CD4-positive, alpha-beta memory T cell (primary cell): ENCODE data around the gene BRD7. TPM values are rescaled to one million over a fixed set of nuclear protein-coding genes. Genes with fewer than 3 reads are reported as not detected.

Source experiments
- CTCF ChIA-PET: fragments of 350-600 bp; sonication (Branson Sonifier 250); formaldehyde crosslinking; loops from one replicate; lab custom pipeline; 2021; ENCODE audit warnings: inconsistent platforms; ENCODE audit not compliant: partially characterized antibody; lab: Charles Lee
- POLR2A ChIA-PET: fragments of 350-600 bp; sonication (Branson Sonifier 250); formaldehyde crosslinking; loops from one replicate; lab custom pipeline; 2021; ENCODE audit not compliant: partially characterized antibody; lab: Charles Lee
- DNase-seq, 5 donors: peaks; one replicate each; pipeline versions ENCODE4 v3.0.0 to v3.0.0-alpha.2; 2020 to 2022; ENCODE audit warnings: mixed read lengths in 1 of 5
- H3K27ac ChIP-seq: one replicate; pipeline ENCODE4 v1.7.0; 2013; ENCODE audit warnings: low read depth, low read length
- H3K27me3 ChIP-seq: 2 replicates; pipeline ENCODE4 v1.7.0; 2013; ENCODE audit warnings: mild to moderate bottlenecking, low read length, moderate library complexity; ENCODE audit not compliant: insufficient read depth
- H3K36me3 ChIP-seq: 2 replicates; pipeline ENCODE4 v1.7.0; 2013; ENCODE audit warnings: mild to moderate bottlenecking, low read length, moderate library complexity; ENCODE audit not compliant: insufficient read depth
- H3K4me1 ChIP-seq: 2 replicates; pipeline ENCODE4 v1.7.0; 2013; ENCODE audit warnings: mild to moderate bottlenecking, low read length, moderate library complexity; ENCODE audit not compliant: insufficient read depth
- H3K4me3 ChIP-seq, 2 donors: one replicate each; pipeline ENCODE4 v1.7.0; 2013; ENCODE audit warnings: low read length in 2 of 2, mild to moderate bottlenecking in 1 of 2
- H3K9me3 ChIP-seq, 2 donors: one replicate each; pipeline ENCODE4 v1.7.0; 2013; ENCODE audit warnings: low read length in 2 of 2, control low read depth in 1 of 2; ENCODE audit not compliant: control insufficient read depth in 1 of 2
- H3K27ac Mint-ChIP-seq, 7 donors: one replicate each; pipeline ENCODE4 v1.8.0; 2020 to 2021; ENCODE audit warnings: mixed read lengths in 7 of 7, mild to moderate bottlenecking in 6 of 7, inconsistent platforms in 3 of 7, moderate library complexity in 3 of 7
- H3K27me3 Mint-ChIP-seq, 2 donors: one replicate each; pipeline ENCODE4 v1.8.0; 2020 to 2021; ENCODE audit warnings: mixed read lengths in 2 of 2
- H3K36me3 Mint-ChIP-seq, 2 donors: one replicate each; pipeline ENCODE4 v1.8.0; 2020 to 2021; ENCODE audit warnings: mixed read lengths in 2 of 2, inconsistent platforms in 1 of 2, mild to moderate bottlenecking in 1 of 2
- H3K4me1 Mint-ChIP-seq, 4 donors: one replicate each; pipeline ENCODE4 v1.8.0; 2020 to 2021; ENCODE audit warnings: mixed read lengths in 4 of 4, mild to moderate bottlenecking in 1 of 4
- H3K4me3 Mint-ChIP-seq, 8 donors: one replicate each; pipeline ENCODE4 v1.8.0; 2020 to 2021; ENCODE audit warnings: mixed read lengths in 8 of 8, mild to moderate bottlenecking in 7 of 8, moderate library complexity in 6 of 8, inconsistent platforms in 3 of 8
- H3K9me3 Mint-ChIP-seq, 8 donors: one replicate each; pipeline ENCODE4 v1.8.0; 2020 to 2021; ENCODE audit warnings: mixed read lengths in 8 of 8, mild to moderate bottlenecking in 5 of 8, inconsistent platforms in 3 of 8, moderate library complexity in 1 of 8
- intact Hi-C: fragments of 100-400 bp; cut with micrococcal nuclease; formaldehyde crosslinking; loops from one replicate; pipeline ENCODE4 v1.15.1; 2023
- polyA plus RNA-seq, 2 donors: library from polyadenylated mRNA; unstranded; fragments of 300-500 nt; fragmentation: Illumina TruSeq; gene quantifications; one replicate each; pipeline ENCODE4 v1.2.3, GENCODE V29; 2021
- total RNA-seq, 2 experiments: library from RNA; stranded (reverse); gene quantifications; one replicate each; pipeline ENCODE4 v1.2.3, GENCODE V29; 2021

BRD7 gene
- total and polyA plus RNA-seq, 4 experiments from 2014 or later: 18.1 to 97.7 (median 77.0) TPM

DNA sequence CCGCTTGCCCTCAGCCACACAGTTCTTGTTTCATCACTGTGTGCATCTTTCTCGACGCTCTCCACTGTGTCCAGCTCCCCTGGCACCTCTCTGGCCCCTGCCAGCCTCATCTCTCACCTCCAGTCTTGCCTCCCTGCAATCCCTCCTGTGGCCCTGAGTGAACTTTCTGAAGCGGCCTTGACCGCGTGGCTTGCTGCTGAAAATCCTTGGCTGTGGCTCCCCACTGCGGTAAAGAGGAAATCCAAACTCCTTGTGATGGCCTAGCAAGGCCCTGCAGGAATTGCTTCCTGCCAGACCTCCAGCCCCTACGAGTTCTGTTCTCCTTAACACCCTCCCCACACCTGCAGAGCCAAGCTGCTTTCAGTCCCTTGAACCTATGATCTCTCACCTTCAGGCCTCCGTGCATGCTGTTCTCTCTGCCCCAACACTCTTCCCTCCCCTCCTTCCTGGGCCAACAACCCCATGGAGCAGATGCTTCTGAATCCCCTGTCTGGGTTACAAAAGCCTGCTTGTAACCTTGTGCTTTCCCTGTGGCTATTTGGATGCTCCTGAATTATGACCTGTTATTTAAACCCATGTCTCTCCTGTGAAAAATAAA lies 33.6 kb upstream of the BRD7 start:
- Histone ChIP-seq H3K36me3 (no peaks in the 10 kb centered on the region), H3K4me3 (no peak overlapping the region), H3K27me3 (no peaks in the 10 kb centered on the region), H3K9me3 (no peaks in the 10 kb centered on the region), H3K4me1 (no peaks in the 10 kb centered on the region), H3K27ac (no peak overlapping the region)
- Mint-ChIP-seq H3K9me3 (no peaks in the 10 kb centered on the region), H3K27me3 (peaks cover 0 to 3% of the 10 kb centered on the region in 2 donors), H3K4me3 (no peak overlapping the region), H3K36me3 (no peaks in the 10 kb centered on the region), H3K4me1 (peaks cover 0 to 4% (median under 1%) of the 10 kb centered on the region in 4 donors), H3K27ac (peak overlapping the region in 2 of 7 donors; percentile 18 to 43)
- CTCF ChIA-PET: no interaction called here
- intact Hi-C loops: no loop called here
- POLR2A ChIA-PET: no interaction called here
- no peak for DNase-seq

- no peak overlapping the region for H3K27ac Mint-ChIP-seq
- Histone ChIP-seq H3K4me1 (peaks cover under 1% of the 10 kb centered on the region), H3K4me3 (no peak overlapping the region), H3K9me3 (no peaks in the 10 kb centered on the region), H3K36me3 (no peaks in the 10 kb centered on the region), H3K27ac (no peak overlapping the region), H3K27me3 (no peaks in the 10 kb centered on the region)
- H3K9me3 Mint-ChIP-seq: no peaks in the 10 kb centered on the region
- no peak for DNase-seq
- H3K36me3 Mint-ChIP-seq: no peaks in the 10 kb centered on the region
- CTCF ChIA-PET: no interaction called here
- no peak overlapping the region for H3K4me3 Mint-ChIP-seq
- POLR2A ChIA-PET: no interaction called here
- intact Hi-C loops: no loop called here
- H3K4me1 Mint-ChIP-seq: peaks cover 1 to 14% (median 7%) of the 10 kb centered on the region in 4 donors
- H3K27me3 Mint-ChIP-seq: peaks cover 0 to 3% of the 10 kb centered on the region in 2 donors
Measured at GRCh38 chr16:50401355-50401754, 32.6 kb upstream of the BRD7 start.

DNA sequence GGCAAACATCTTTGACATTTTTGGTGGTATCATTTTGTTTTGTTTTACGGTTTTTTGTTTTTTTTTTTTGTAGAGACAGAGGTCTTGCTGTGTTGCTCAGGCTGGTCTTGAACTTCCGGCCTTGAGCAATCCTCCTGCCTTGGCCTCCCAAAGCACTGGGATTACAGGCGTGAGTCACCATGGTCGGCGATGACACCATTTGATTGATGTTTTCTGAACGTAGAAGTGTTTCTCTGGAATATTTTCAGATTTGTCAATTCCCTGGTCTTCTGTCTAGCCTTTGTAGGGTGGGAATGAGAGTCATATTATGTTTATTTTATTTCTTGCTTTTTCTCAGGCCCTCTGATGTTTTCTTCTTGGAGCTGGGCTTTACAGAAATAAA lies 32.2 kb upstream of the BRD7 start:
- DNase-seq: no peak
- no peaks in the 10 kb centered on the region for H3K36me3 ChIP-seq
- H3K4me3 Mint-ChIP-seq: no peak overlapping the region
- H3K9me3 Mint-ChIP-seq: no peaks in the 10 kb centered on the region
- no peak overlapping the region for H3K4me3 ChIP-seq
- H3K4me1 ChIP-seq: peaks cover 4% of the 10 kb centered on the region
- H3K27ac Mint-ChIP-seq: no peak overlapping the region
- POLR2A ChIA-PET: no interaction called here
- CTCF ChIA-PET: no interaction called here
- no peaks in the 10 kb centered on the region for H3K36me3 Mint-ChIP-seq
- H3K4me1 Mint-ChIP-seq: peaks cover 5 to 18% (median 11%) of the 10 kb centered on the region in 4 donors
- intact Hi-C loops: no loop called here
- no peaks in the 10 kb centered on the region for H3K27me3 ChIP-seq
- peaks cover 0 to 1% of the 10 kb centered on the region in 2 donors for H3K27me3 Mint-ChIP-seq
- H3K27ac ChIP-seq: no peak overlapping the region
- H3K9me3 ChIP-seq: no peaks in the 10 kb centered on the region

GRCh38 chr16:50400312-50400966 lies 31.7 kb upstream of the BRD7 start:
- no peaks in the 10 kb centered on the region for H3K36me3 ChIP-seq
- no peaks in the 10 kb centered on the region for H3K27me3 ChIP-seq
- Mint-ChIP-seq H3K36me3 (no peaks in the 10 kb centered on the region), H3K27me3 (no peaks in the 10 kb centered on the region), H3K27ac (no peak overlapping the region), H3K4me1 (peaks cover 9 to 23% (median 15%) of the 10 kb centered on the region in 4 donors), H3K9me3 (no peaks in the 10 kb centered on the region), H3K4me3 (no peak overlapping the region)
- ChIA-PET CTCF (no interaction called here), POLR2A (no interaction called here)
- H3K27ac ChIP-seq: no peak overlapping the region
- intact Hi-C loops: no loop called here
- DNase-seq: no peak
- no peaks in the 10 kb centered on the region for H3K9me3 ChIP-seq
- peaks cover 9% of the 10 kb centered on the region for H3K4me1 ChIP-seq
- H3K4me3 ChIP-seq: no peak overlapping the region

GRCh38 chr16:50399411-50399810 lies 30.6 kb upstream of the BRD7 start:
- no peaks in the 10 kb centered on the region for H3K27me3 Mint-ChIP-seq
- no peaks in the 10 kb centered on the region for H3K36me3 Mint-ChIP-seq
- H3K4me1 Mint-ChIP-seq: peaks cover 14 to 29% (median 21%) of the 10 kb centered on the region in 4 donors
- POLR2A ChIA-PET: no interaction called here
- Histone ChIP-seq H3K27me3 (no peaks in the 10 kb centered on the region), H3K4me3 (no peak overlapping the region), H3K27ac (no peak overlapping the region), H3K36me3 (no peaks in the 10 kb centered on the region), H3K9me3 (no peaks in the 10 kb centered on the region), H3K4me1 (peaks cover 10% of the 10 kb centered on the region)
- intact Hi-C loops: no loop called here
- DNase-seq: no peak
- no peak overlapping the region for H3K27ac Mint-ChIP-seq
- CTCF ChIA-PET: no interaction called here
- H3K9me3 Mint-ChIP-seq: no peaks in the 10 kb centered on the region
- no peak overlapping the region for H3K4me3 Mint-ChIP-seq

- Histone ChIP-seq H3K9me3 (no peaks in the 10 kb centered on the region), H3K27ac (no peak overlapping the region), H3K27me3 (no peaks in the 10 kb centered on the region), H3K4me1 (peaks cover 10% of the 10 kb centered on the region), H3K36me3 (no peaks in the 10 kb centered on the region), H3K4me3 (no peak overlapping the region)
- intact Hi-C loops: no loop called here
- H3K27ac Mint-ChIP-seq: peak overlapping the region in 1 of 7 donors; percentile 36
- POLR2A ChIA-PET: no interaction called here
- no peak for DNase-seq
- no peaks in the 10 kb centered on the region for H3K36me3 Mint-ChIP-seq
- no peaks in the 10 kb centered on the region for H3K27me3 Mint-ChIP-seq
- H3K9me3 Mint-ChIP-seq: no peaks in the 10 kb centered on the region
- H3K4me3 Mint-ChIP-seq: no peak overlapping the region
- H3K4me1 Mint-ChIP-seq: peaks cover 14 to 29% (median 21%) of the 10 kb centered on the region in 4 donors
- CTCF ChIA-PET: interaction anchor here (1.1 kb wide), 1 partner anchor 370 kb away, joined by 3 read pairs; no protein-coding TSS in a partner anchor
Measured at GRCh38 chr16:50398336-50398735, 29.5 kb upstream of the BRD7 start.

GRCh38 chr16:50396761-50397535 lies 28.2 kb upstream of the BRD7 start:
- Mint-ChIP-seq H3K9me3 (no peaks in the 10 kb centered on the region), H3K27me3 (no peaks in the 10 kb centered on the region), H3K36me3 (no peaks in the 10 kb centered on the region), H3K4me3 (no peak overlapping the region), H3K27ac (peak overlapping the region; percentile 28 to 91 (median 76)), H3K4me1 (peaks cover 14 to 29% (median 21%) of the 10 kb centered on the region in 4 donors)
- Histone ChIP-seq H3K36me3 (no peaks in the 10 kb centered on the region), H3K4me3 (no peak overlapping the region), H3K4me1 (peaks cover 10% of the 10 kb centered on the region), H3K27ac (no peak overlapping the region), H3K9me3 (no peaks in the 10 kb centered on the region), H3K27me3 (no peaks in the 10 kb centered on the region)
- DNase-seq: no peak
- CTCF ChIA-PET: no interaction called here
- intact Hi-C loops: no loop called here
- POLR2A ChIA-PET: no interaction called here
